ENCODE measurements around the gene DEPDC5. TPM values are rescaled to one million over a fixed set of nuclear protein-coding genes. Genes with fewer than 3 reads are reported as not detected.

DEPDC5 gene
- total RNA-seq, 1 donor from 2014 or later = 30.5 TPM

- no peak for DNase-seq (ENCODE audit: low spot score)
These were observed 171.2 kb downstream of the DEPDC5 start for GRCh38 chr22:31925056-31925455.

GRCh38 chr22:31926024-31926423 is 172.2 kb downstream of the DEPDC5 start:
- no peak for DNase-seq (ENCODE audit: low spot score)

GRCh38 chr22:31926969-31927368 is 173.2 kb downstream of the DEPDC5 start:
- DNase-seq (ENCODE audit: low spot score) = no peak

- no peak for DNase-seq (ENCODE audit: low spot score)
These were observed 173.7 kb downstream of the DEPDC5 start for GRCh38 chr22:31927562-31927961.

- DNase-seq (ENCODE audit: low spot score) = no peak
These were observed 175.5 kb downstream of the DEPDC5 start for GRCh38 chr22:31929167-31929930.

GRCh38 chr22:31932863-31933262 is 179.0 kb downstream of the DEPDC5 start:
- DNase-seq (ENCODE audit: low spot score) = no peak

- no peak for DNase-seq (ENCODE audit: low spot score)
These were observed 179.6 kb downstream of the DEPDC5 start for GRCh38 chr22:31933406-31933805.

- DNase-seq (ENCODE audit: low spot score) = no peak
These were observed 180.1 kb downstream of the DEPDC5 start for GRCh38 chr22:31933816-31934482.

GRCh38 chr22:31935961-31936635 is 182.3 kb downstream of the DEPDC5 start:
- DNase-seq (ENCODE audit: low spot score) = no peak

- DNase-seq (ENCODE audit: low spot score) = no peak
These were observed 183.5 kb downstream of the DEPDC5 start for GRCh38 chr22:31937341-31937740.

- no peak for DNase-seq (ENCODE audit: low spot score)
These were observed 184.5 kb downstream of the DEPDC5 start for GRCh38 chr22:31938296-31938695.

GRCh38 chr22:31940506-31940905 is 186.7 kb downstream of the DEPDC5 start:
- no peak for DNase-seq (ENCODE audit: low spot score)

GRCh38 chr22:31942091-31942490 is 188.3 kb downstream of the DEPDC5 start:
- DNase-seq (ENCODE audit: low spot score) = no peak

- no peak for DNase-seq (ENCODE audit: low spot score)
These were observed 189.6 kb downstream of the DEPDC5 start for GRCh38 chr22:31943206-31943977.

GRCh38 chr22:31943978-31944699 is 190.3 kb downstream of the DEPDC5 start, which contains the start of gene YWHAH:
Gene YWHAH, plus strand, starts transcription at chr22:31944535. Its CDS starts 199 bp downstream, at chr22:31944734.
- peak; percentile 97 for DNase-seq (ENCODE audit: low spot score)

- peak; percentile 15 for DNase-seq (ENCODE audit: low spot score)
These were observed 191.1 kb downstream of the DEPDC5 start for GRCh38 chr22:31944700-31945442.

- DNase-seq (ENCODE audit: low spot score) = no peak
These were observed 191.6 kb downstream of the DEPDC5 start for GRCh38 chr22:31945443-31945855.

GRCh38 chr22:31945971-31946680 is 192.3 kb downstream of the DEPDC5 start:
- DNase-seq (ENCODE audit: low spot score) = no peak

GRCh38 chr22:31947296-31947695 is 193.5 kb downstream of the DEPDC5 start:
- peak; percentile 42 for DNase-seq (ENCODE audit: low spot score)

- DNase-seq (ENCODE audit: low spot score) = no peak
These were observed 194.2 kb downstream of the DEPDC5 start for GRCh38 chr22:31948002-31948401.

Measured in mucosa of gallbladder (tissue), 1 donor.